ENCODE data around the gene SLC2A13.

DNA sequence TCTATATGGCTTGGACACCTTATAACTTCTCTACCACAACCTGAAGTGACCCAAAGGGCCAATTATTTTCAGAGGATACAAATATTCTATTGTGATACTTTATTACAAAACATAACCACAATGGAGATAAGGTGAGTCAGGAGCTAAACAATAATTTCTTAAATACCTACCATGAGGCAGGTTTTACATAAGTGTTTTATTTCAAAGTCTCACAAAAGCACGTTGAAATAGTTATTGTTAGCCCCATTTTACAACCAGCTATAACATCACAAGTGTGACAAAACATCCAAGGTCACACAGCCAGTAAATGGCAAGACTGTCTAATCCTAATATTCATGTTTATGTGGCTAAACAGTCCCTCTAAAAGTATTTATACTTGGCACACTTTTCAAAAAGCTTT is 40.2 kb downstream of the SLC2A13 start:
- TF ChIP-seq, protein P1, sequence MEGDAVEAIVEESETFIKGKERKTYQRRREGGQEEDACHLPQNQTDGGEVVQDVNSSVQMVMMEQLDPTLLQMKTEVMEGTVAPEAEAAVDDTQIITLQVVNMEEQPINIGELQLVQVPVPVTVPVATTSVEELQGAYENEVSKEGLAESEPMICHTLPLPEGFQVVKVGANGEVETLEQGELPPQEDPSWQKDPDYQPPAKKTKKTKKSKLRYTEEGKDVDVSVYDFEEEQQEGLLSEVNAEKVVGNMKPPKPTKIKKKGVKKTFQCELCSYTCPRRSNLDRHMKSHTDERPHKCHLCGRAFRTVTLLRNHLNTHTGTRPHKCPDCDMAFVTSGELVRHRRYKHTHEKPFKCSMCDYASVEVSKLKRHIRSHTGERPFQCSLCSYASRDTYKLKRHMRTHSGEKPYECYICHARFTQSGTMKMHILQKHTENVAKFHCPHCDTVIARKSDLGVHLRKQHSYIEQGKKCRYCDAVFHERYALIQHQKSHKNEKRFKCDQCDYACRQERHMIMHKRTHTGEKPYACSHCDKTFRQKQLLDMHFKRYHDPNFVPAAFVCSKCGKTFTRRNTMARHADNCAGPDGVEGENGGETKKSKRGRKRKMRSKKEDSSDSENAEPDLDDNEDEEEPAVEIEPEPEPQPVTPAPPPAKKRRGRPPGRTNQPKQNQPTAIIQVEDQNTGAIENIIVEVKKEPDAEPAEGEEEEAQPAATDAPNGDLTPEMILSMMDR (IDR thresholded peaks at IDR 0.05): no peak
- TF ChIP-seq POLR2A (IDR thresholded peaks at IDR 0.05) (no peak), POLR2AphosphoS5 (IDR thresholded peaks at IDR 0.05) (no peak)
